Endodermal cell (in vitro differentiated cells): ENCODE measurements around the gene CASKIN2. TPM values are rescaled to one million over a fixed set of nuclear protein-coding genes. Genes with fewer than 3 reads are reported as not detected.

Source experiments
- DNase-seq: peaks from one replicate; pipeline ENCODE4 v3.0.0-alpha.2; 2017
- H3K27ac ChIP-seq: 2 replicates; pipeline ENCODE4 v1.5.1; 2013; ENCODE audit warnings: mild to moderate bottlenecking, low read depth, low read length, moderate library complexity
- H3K27me3 ChIP-seq: 2 replicates; pipeline ENCODE4 v1.6.1; 2013; ENCODE audit warnings: mild to moderate bottlenecking, low read length, moderate library complexity; ENCODE audit not compliant: insufficient read depth, control insufficient read depth, poor library complexity, severe bottlenecking
- H3K36me3 ChIP-seq: 2 replicates; pipeline ENCODE4 v1.7.0; 2013; ENCODE audit warnings: mild to moderate bottlenecking, low read length, moderate library complexity; ENCODE audit not compliant: control insufficient read depth, insufficient read depth
- H3K4me1 ChIP-seq: one replicate; pipeline ENCODE4 v1.7.0; 2013; ENCODE audit warnings: low read length; ENCODE audit not compliant: control insufficient read depth, insufficient read depth
- H3K4me3 ChIP-seq: 2 replicates; pipeline ENCODE4 v1.5.1; 2013; ENCODE audit warnings: mild to moderate bottlenecking, low read length, moderate library complexity
- H3K9ac ChIP-seq: 2 replicates; pipeline ENCODE4 v1.6.1; 2013; ENCODE audit warnings: mild to moderate bottlenecking, low read length, moderate library complexity; ENCODE audit not compliant: poor library complexity, severe bottlenecking; ENCODE audit errors: extremely low read depth
- H3K9me3 ChIP-seq: 2 replicates; pipeline ENCODE4 v1.6.1; 2013; ENCODE audit warnings: mild to moderate bottlenecking, low read length, moderate library complexity; ENCODE audit not compliant: control insufficient read depth
- H3K27ac Mint-ChIP-seq: 2 replicates; pipeline ENCODE4 v1.8.0; 2020; ENCODE audit warnings: mixed read lengths
- H3K27me3 Mint-ChIP-seq: 2 replicates; pipeline ENCODE4 v1.8.0; 2021; ENCODE audit warnings: mild to moderate bottlenecking, mixed read lengths; ENCODE audit not compliant: insufficient read depth
- H3K36me3 Mint-ChIP-seq: 2 replicates; pipeline ENCODE4 v1.8.0; 2020; ENCODE audit warnings: low read depth, mixed read lengths
- H3K4me1 Mint-ChIP-seq: 2 replicates; pipeline ENCODE4 v1.8.0; 2020; ENCODE audit warnings: mixed read lengths
- H3K4me3 Mint-ChIP-seq: 2 replicates; pipeline ENCODE4 v1.8.0; 2020; ENCODE audit warnings: mild to moderate bottlenecking, moderate library complexity, mixed read lengths
- H3K9me3 Mint-ChIP-seq: 2 replicates; pipeline ENCODE4 v1.8.0; 2020; ENCODE audit warnings: mild to moderate bottlenecking, mixed read lengths
- CTCF ChIP-seq: fragments of 200-600 bp; sonication (generic); conservative IDR thresholded peaks from 2 replicates; pipeline ENCODE4 v1.5.0; 2021; ENCODE audit warnings: antibody characterized with exemption, mild to moderate bottlenecking
- WGBS, 2 experiments: methylation state at CpG; one replicate each; pipeline versions ENCODE4 v1.1.5 to v1.1.7; 2013; ENCODE audit warnings: missing lambda C conversion rate in 2 of 2, mixed read lengths in 1 of 2; ENCODE audit not compliant: insufficient coverage in 1 of 2, insufficient read length in 1 of 2; 5-methylcytosine and 5-hydroxymethylcytosine counted together
- total RNA-seq, 2 donors: library from RNA; stranded (reverse); fragmentation: NEBNext Ultra II Directional in 1 of 2; extraction: Animal tissue kit (Norgen Biotek cat#: 25700) in 1 of 2; gene quantifications; 2 replicates in 1 of 2; 3 replicates in 1 of 2; pipeline ENCODE4 v1.2.1, GENCODE V29; 2021

CASKIN2 gene
- total RNA-seq, 2 donors from 2014 or later: 26.4 to 31.0 TPM

DNA sequence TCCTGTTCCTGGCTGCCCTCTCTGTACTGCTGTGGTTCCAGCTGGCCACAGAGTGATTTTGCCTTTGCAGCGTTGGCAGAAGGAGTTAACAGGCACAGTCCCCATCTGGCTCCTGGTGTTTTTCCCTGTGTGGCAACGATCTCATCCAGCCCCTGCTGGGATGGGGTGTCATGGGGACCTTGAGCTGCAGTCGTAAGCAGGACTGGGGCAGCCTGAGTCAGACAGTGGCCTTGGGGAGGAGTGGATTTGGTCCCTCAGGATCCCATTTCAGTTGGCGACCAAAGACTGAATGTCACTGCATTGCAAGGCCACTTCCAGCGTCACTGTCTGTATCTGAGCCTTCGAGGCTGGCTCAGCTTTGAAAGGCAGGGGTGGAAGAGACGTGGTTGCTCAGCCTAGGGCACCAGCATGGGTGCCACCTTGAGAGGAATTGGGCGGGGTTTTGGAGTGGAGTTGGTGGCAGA, 47.0 kb downstream of the CASKIN2 start:
- H3K27ac Mint-ChIP-seq: no peak overlapping the region

DNA sequence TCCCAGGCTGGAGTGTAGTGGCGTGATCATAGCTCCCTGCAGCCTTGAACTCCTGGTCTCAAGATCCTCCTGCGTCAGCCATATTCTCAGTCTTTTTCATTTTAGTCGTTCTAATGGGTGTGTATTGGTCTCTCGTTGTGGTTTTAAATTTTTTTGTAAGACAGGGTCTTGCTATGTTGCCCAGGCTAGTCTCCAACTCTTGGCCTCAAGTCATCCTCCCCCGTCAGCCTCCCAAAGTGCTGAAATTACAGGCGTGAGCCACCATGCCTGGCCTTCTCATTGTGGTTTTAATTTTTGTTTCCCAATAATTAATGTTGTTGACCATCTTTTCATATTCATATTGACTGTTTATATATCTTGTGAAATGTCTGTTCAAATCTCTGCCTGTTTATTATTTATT, 50.3 kb downstream of the CASKIN2 start:
- no peaks in the 10 kb centered on the region for H3K9me3 ChIP-seq
- H3K27me3 Mint-ChIP-seq: no peaks in the 10 kb centered on the region
- H3K9me3 Mint-ChIP-seq: no peaks in the 10 kb centered on the region
- no peak overlapping the region for H3K27ac Mint-ChIP-seq
- H3K27ac ChIP-seq: no peak overlapping the region
- H3K4me1 Mint-ChIP-seq: peaks cover 2% of the 10 kb centered on the region
- no peak overlapping the region for H3K9ac ChIP-seq
- no peaks in the 10 kb centered on the region for H3K36me3 ChIP-seq
- H3K4me3 Mint-ChIP-seq: no peak overlapping the region
- H3K4me1 ChIP-seq: no peaks in the 10 kb centered on the region
- H3K27me3 ChIP-seq: no peaks in the 10 kb centered on the region
- WGBS, 2 experiments: 95 to 100% methylated on average over 3 to 6 of the region's 6 CpGs
- TF ChIP-seq CTCF: no peak
- H3K36me3 Mint-ChIP-seq: peaks cover 6% of the 10 kb centered on the region
- DNase-seq: no peak
- H3K4me3 ChIP-seq: no peak overlapping the region

More for the DNA sequence above, 47.0 kb downstream of the CASKIN2 start:
- no peaks in the 10 kb centered on the region for H3K9me3 ChIP-seq
- H3K9me3 Mint-ChIP-seq: no peaks in the 10 kb centered on the region
- no peak for DNase-seq
- 90% methylated on average over 8 of the region's 8 CpGs for WGBS, 2 experiments
- no peak overlapping the region for H3K4me3 Mint-ChIP-seq
- no peaks in the 10 kb centered on the region for H3K27me3 ChIP-seq
- no peaks in the 10 kb centered on the region for H3K27me3 Mint-ChIP-seq
- H3K4me1 Mint-ChIP-seq: no peaks in the 10 kb centered on the region
- H3K4me3 ChIP-seq: no peak overlapping the region
- H3K36me3 Mint-ChIP-seq: peaks cover 23% of the 10 kb centered on the region
- H3K4me1 ChIP-seq: no peaks in the 10 kb centered on the region
- no peak overlapping the region for H3K27ac ChIP-seq
- no peak for TF ChIP-seq CTCF
- no peak overlapping the region for H3K9ac ChIP-seq
- H3K36me3 ChIP-seq: peaks cover 11% of the 10 kb centered on the region

DNA sequence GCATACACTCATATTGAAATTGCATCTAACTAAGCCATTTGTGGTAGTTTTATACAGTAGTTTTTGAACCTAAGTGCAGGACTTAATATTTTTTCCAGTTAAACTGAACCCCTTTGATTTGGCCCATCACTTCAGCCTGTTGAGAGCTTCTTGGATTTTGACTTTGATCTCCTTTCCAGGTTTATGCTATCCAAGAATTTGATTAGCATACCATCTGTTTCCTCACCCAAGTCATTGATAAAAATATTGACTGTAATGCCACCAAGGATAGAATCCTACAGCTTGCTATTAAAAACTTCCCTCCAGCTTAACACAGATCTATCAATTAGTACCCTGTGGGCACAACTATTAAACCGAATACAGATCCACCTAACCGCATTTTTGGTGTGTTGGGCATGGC, 51.7 kb downstream of the CASKIN2 start:
- DNase-seq: no peak
- WGBS, 2 experiments: 95 to 100% methylated on average over 2 of the region's 2 CpGs
- peaks cover 4% of the 10 kb centered on the region for H3K4me1 ChIP-seq
- Mint-ChIP-seq H3K4me3 (no peak overlapping the region), H3K36me3 (peaks cover 6% of the 10 kb centered on the region), H3K9me3 (no peaks in the 10 kb centered on the region), H3K4me1 (peaks cover 12% of the 10 kb centered on the region), H3K27me3 (no peaks in the 10 kb centered on the region), H3K27ac (no peak overlapping the region)
- H3K9me3 ChIP-seq: no peaks in the 10 kb centered on the region
- H3K9ac ChIP-seq: no peak overlapping the region
- H3K4me3 ChIP-seq: no peak overlapping the region
- no peak overlapping the region for H3K27ac ChIP-seq
- TF ChIP-seq CTCF: no peak
- no peaks in the 10 kb centered on the region for H3K36me3 ChIP-seq
- H3K27me3 ChIP-seq: no peaks in the 10 kb centered on the region
